CD4-positive, CD25-positive, alpha-beta regulatory T cell (primary cell): ENCODE results near the gene MISP. TPM values are rescaled to one million over a fixed set of nuclear protein-coding genes. Genes with fewer than 3 reads are reported as not detected.
A peak's percentile ranks its signal among the peaks of the same experiment; 100 is the strongest.
"Not testable (repeated sequence)": the region's sequence is repeated elsewhere in the genome, so short reads cannot be mapped to it uniquely, and the experiment has no call there.

Experiments
- ATAC-seq, 2 donors: fragments of 150-1000 bp; cut with Tn5 transposase; one replicate each; pipeline ENCODE4 v1.10.0; 2021; ENCODE audit warnings: low read depth in 2 of 2, moderate number of reproducible peaks in 2 of 2, moderate library complexity in 1 of 2
- DNase-seq, 3 donors: peaks; one replicate each; pipeline versions ENCODE4 v3.0.0 to v3.0.0-alpha.2; 2012 to 2022; ENCODE audit warnings: mixed read lengths in 1 of 3
- H3K27ac ChIP-seq: one replicate; pipeline ENCODE4 v1.7.0; 2013; ENCODE audit warnings: mild to moderate bottlenecking, low read length; ENCODE audit not compliant: insufficient read depth, poor library complexity, severe bottlenecking
- H3K27me3 ChIP-seq: one replicate; pipeline ENCODE4 v1.7.0; 2013; ENCODE audit warnings: low read length; ENCODE audit not compliant: control insufficient read depth, insufficient read depth
- H3K36me3 ChIP-seq: one replicate; pipeline ENCODE4 v1.7.0; 2013; ENCODE audit warnings: mild to moderate bottlenecking, low read length, moderate library complexity; ENCODE audit not compliant: control insufficient read depth, insufficient read depth
- H3K4me1 ChIP-seq: 2 replicates; pipeline ENCODE4 v1.7.0; 2013; ENCODE audit warnings: mild to moderate bottlenecking, low read length; ENCODE audit not compliant: insufficient read depth, control insufficient read depth, poor library complexity, severe bottlenecking
- H3K4me3 ChIP-seq: one replicate; pipeline ENCODE4 v1.7.0; 2013; ENCODE audit warnings: low read depth, mild to moderate bottlenecking, low read length, moderate library complexity
- H3K9me3 ChIP-seq, 2 experiments: 1 replicate in 1 of 2; 2 replicates in 1 of 2; pipeline ENCODE4 v1.7.0; 2013; ENCODE audit warnings: low read length in 2 of 2, mild to moderate bottlenecking in 1 of 2, moderate library complexity in 1 of 2; ENCODE audit not compliant: control insufficient read depth in 2 of 2
- H3K27ac Mint-ChIP-seq, 3 donors: one replicate each; pipeline ENCODE4 v1.8.0; 2020 to 2022; ENCODE audit warnings: mild to moderate bottlenecking in 3 of 3, mixed read lengths in 3 of 3, moderate library complexity in 2 of 3
- H3K27me3 Mint-ChIP-seq: one replicate; pipeline ENCODE4 v1.8.0; 2022; ENCODE audit warnings: mild to moderate bottlenecking, mixed read lengths
- H3K36me3 Mint-ChIP-seq: one replicate; pipeline ENCODE4 v1.8.0; 2020; ENCODE audit warnings: mixed read lengths
- H3K4me1 Mint-ChIP-seq, 4 donors: one replicate each; pipeline ENCODE4 v1.8.0; 2020 to 2022; ENCODE audit warnings: mixed read lengths in 4 of 4, mild to moderate bottlenecking in 1 of 4
- H3K4me3 Mint-ChIP-seq, 4 donors: one replicate each; pipeline ENCODE4 v1.8.0; 2020 to 2022; ENCODE audit warnings: mild to moderate bottlenecking in 4 of 4, mixed read lengths in 4 of 4, moderate library complexity in 3 of 4
- H3K9me3 Mint-ChIP-seq, 7 donors: one replicate each; pipeline ENCODE4 v1.8.0; 2020 to 2022; ENCODE audit warnings: mixed read lengths in 7 of 7, mild to moderate bottlenecking in 3 of 7, moderate library complexity in 2 of 7
- polyA plus RNA-seq, 4 donors: library from polyadenylated mRNA; unstranded; fragments of 300-500 nt; fragmentation: Illumina TruSeq; gene quantifications; one replicate each; pipeline ENCODE4 v1.2.3, GENCODE V29; 2021
- total RNA-seq: library from RNA; stranded (reverse); gene quantifications from one replicate; pipeline ENCODE4 v1.2.3, GENCODE V29; 2022

Gene MISP, protein sequence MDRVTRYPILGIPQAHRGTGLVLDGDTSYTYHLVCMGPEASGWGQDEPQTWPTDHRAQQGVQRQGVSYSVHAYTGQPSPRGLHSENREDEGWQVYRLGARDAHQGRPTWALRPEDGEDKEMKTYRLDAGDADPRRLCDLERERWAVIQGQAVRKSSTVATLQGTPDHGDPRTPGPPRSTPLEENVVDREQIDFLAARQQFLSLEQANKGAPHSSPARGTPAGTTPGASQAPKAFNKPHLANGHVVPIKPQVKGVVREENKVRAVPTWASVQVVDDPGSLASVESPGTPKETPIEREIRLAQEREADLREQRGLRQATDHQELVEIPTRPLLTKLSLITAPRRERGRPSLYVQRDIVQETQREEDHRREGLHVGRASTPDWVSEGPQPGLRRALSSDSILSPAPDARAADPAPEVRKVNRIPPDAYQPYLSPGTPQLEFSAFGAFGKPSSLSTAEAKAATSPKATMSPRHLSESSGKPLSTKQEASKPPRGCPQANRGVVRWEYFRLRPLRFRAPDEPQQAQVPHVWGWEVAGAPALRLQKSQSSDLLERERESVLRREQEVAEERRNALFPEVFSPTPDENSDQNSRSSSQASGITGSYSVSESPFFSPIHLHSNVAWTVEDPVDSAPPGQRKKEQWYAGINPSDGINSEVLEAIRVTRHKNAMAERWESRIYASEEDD
- total RNA-seq (not detected), polyA plus RNA-seq (not detected)

DNA sequence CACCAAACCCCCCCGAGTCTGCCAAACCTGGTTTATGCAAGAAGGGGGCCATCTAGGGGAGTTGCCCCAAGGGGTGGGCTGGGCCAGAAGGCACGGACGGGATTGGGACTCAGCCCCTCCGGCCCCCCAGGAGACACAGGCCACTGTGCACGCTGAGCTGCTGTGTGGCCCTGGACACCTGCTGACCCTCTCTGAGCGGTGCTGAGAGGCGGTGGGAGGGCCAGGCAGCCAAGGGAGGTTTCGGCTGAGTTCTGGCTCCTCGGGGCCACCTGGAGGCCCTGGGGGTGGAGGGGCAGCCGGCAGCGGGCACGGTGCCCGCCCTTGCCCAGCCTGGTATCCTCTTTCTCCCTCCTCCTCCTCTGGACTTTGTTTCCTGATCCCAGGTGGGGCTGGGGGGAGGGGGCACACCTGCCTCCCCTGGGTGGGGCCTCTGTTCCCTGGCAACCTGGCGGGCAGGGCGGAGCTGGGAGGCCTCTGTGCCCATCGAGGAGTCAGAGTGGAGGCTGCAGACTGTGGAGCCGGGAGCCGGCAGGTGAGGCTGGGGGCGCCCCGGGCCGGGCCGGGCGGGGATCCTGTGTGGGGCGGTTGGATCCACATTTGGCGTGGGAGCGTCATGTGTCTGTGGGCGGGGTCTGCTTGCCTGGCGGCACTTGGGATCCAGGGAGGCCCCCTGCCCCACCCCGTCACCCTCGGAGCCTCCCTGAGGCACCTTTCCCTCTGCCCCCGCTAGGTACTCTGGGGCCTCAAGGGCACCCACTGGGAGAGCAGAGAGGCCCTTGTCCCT, at the start of gene MISP:
Gene MISP, plus strand, starts transcription at position 473 of the 784 bp plus-strand sequence. CDS start 5,835 bp downstream, outside the sequence.
- no peak for DNase-seq
- H3K27ac Mint-ChIP-seq, result no peak within 1 kb of the TSS
- H3K9me3 Mint-ChIP-seq, result peaks cover 0 to 1% (median 0%) of the 10 kb centered on the region in 7 donors
- peaks cover 0 to 17% of the 10 kb centered on the region in 2 experiments for H3K9me3 ChIP-seq
- ATAC-seq, result no peak
- H3K27me3 ChIP-seq, result no peaks in the 10 kb centered on the region
- H3K36me3 Mint-ChIP-seq, result no peaks in the 10 kb centered on the region
- H3K4me1 ChIP-seq, result no peaks in the 10 kb centered on the region
- H3K4me1 Mint-ChIP-seq, result no peaks in the 10 kb centered on the region
- H3K4me3 ChIP-seq, result no peak within 1 kb of the TSS
- H3K27ac ChIP-seq, result no peak within 1 kb of the TSS
- no peaks in the 10 kb centered on the region for H3K27me3 Mint-ChIP-seq
- H3K36me3 ChIP-seq, result no peaks in the 10 kb centered on the region
- H3K4me3 Mint-ChIP-seq, result no peak within 1 kb of the TSS

DNA sequence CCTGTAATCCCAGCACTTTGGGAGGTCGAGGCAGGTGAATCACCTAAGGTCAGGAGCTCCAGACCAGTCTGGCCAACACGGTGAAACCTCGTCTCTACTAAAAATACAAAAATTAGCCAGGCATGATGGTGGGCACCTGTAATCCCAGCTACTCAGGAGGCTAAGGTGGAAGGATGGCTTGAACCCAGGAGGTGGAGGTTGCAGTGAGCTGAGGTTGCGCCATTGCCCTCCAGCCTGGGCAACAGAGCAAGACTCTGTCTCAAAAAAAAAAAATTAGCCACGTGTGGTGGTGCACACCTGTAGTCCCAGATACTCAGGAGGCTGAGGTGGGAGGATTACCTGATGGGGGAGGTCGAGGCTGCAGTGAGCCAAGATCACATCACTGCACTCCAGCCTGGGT, 48.1 kb upstream of the MISP start:
- not testable (repeated sequence) for H3K27ac Mint-ChIP-seq, H3K36me3 Mint-ChIP-seq, ATAC-seq, H3K9me3 ChIP-seq, H3K9me3 Mint-ChIP-seq, H3K4me3 ChIP-seq, H3K27ac ChIP-seq, H3K27me3 ChIP-seq, H3K36me3 ChIP-seq, DNase-seq
- H3K4me3 Mint-ChIP-seq, result peak overlapping the region in 2 of 4 donors; percentile 13 to 59
- H3K27me3 Mint-ChIP-seq, result peaks cover 27% of the 10 kb centered on the region
- peaks cover 16% of the 10 kb centered on the region for H3K4me1 ChIP-seq
- peaks cover 0 to 18% (median 2%) of the 10 kb centered on the region in 4 donors for H3K4me1 Mint-ChIP-seq

DNA sequence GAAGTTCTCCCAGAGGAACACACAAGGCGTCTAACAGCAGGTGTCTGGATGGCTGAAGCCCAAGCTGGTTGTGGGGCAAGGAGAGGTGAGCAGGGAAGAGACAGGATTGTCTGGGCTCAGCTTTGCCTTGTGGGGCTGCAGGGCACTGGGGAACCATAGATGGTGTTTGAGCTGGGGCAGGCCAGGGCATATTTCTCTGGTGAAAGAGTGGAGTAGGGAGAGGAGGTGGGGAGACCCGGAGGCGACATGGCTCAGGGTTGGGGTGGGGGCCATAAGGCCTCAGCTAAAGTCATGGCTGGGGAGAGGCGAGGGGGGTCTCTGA, 47.6 kb upstream of the MISP start:
- H3K36me3 Mint-ChIP-seq, result no peaks in the 10 kb centered on the region
- Histone ChIP-seq H3K27me3 (no peaks in the 10 kb centered on the region), H3K36me3 (no peaks in the 10 kb centered on the region), H3K9me3 (no peaks in the 10 kb centered on the region), H3K4me3 (no peak overlapping the region), H3K4me1 (peaks cover 16% of the 10 kb centered on the region), H3K27ac (no peak overlapping the region)
- no peak for DNase-seq
- peaks cover 27% of the 10 kb centered on the region for H3K27me3 Mint-ChIP-seq
- H3K9me3 Mint-ChIP-seq, result peaks cover 0 to 5% (median 0%) of the 10 kb centered on the region in 7 donors
- peak overlapping the region in 2 of 4 donors; percentile 13 to 59 for H3K4me3 Mint-ChIP-seq
- no peak overlapping the region for H3K27ac Mint-ChIP-seq
- ATAC-seq, result no peak
- peaks cover 0 to 19% (median 2%) of the 10 kb centered on the region in 4 donors for H3K4me1 Mint-ChIP-seq

DNA sequence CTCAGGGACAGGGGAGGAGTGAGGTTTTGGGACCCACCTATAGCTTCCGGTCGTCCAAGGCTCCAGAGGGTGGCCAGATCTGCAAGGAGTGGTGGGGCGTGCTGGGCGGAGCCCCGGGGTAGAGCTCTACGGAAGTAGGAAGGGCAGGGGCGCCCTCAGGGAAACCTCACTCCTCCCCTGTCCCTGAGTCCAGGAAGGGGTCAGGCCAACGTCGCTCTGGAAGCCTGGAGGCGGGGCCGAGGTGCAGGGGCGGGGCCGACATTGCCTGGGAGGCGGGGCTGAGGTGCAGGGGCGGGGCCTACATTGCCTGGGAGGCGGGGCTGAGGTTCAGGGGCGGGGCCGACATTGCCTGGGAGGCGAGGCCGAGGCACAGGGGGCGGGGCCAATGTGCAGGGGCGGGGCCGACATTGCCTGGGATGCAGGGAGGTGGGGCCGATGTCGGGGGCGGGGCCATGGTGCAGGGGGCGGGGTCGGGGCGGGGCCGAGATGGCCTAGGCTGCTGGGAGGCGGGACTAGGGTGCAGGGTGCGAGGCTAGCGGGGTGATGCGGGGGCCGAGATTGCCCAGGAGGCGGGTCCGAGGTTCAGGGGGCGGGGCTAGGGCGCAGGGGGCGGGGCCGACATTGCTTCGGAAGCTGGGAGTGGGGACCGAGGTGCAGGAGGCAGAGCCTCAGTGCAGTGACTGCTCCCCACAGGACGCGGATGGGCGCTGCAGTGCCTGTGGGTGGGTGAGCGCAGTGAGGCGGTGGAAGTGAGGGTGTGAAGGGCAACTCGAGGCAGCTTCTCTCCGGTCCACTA, 47.1 kb upstream of the MISP start:
- Histone ChIP-seq H3K36me3 (no peaks in the 10 kb centered on the region), H3K27ac (no peak overlapping the region), H3K27me3 (no peaks in the 10 kb centered on the region), H3K9me3 (no peaks in the 10 kb centered on the region), H3K4me3 (no peak overlapping the region), H3K4me1 (peaks cover 16% of the 10 kb centered on the region)
- Mint-ChIP-seq H3K27me3 (peaks cover 26% of the 10 kb centered on the region), H3K36me3 (no peaks in the 10 kb centered on the region), H3K27ac (no peak overlapping the region), H3K4me3 (peak overlapping the region in 1 of 4 donors; percentile 50), H3K4me1 (peaks cover 0 to 19% (median 2%) of the 10 kb centered on the region in 4 donors), H3K9me3 (peaks cover 0 to 5% (median 0%) of the 10 kb centered on the region in 7 donors)
- peak; percentile 39 to 53 (median 45) for DNase-seq
- ATAC-seq, result peak; percentile 52 to 57

DNA sequence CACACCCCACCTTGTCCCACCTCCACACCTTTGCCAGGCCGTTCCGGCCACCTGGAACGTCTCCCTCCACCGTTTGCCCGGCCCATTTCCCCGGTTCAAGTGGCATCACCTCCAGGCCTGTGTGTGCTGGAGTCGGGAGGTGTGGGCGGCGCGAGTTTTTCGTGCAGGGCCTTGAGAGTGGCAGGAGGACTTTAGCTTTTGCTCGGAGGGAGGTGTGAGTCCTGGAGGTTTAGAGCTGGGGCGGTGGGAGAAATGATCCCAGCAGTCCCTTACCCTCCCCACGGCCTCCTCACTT, 46.5 kb upstream of the MISP start:
- H3K4me3 ChIP-seq, result no peak overlapping the region
- H3K27me3 ChIP-seq, result no peaks in the 10 kb centered on the region
- Mint-ChIP-seq H3K4me3 (peak overlapping the region in 1 of 4 donors; percentile 50), H3K9me3 (peaks cover 0 to 5% (median 0%) of the 10 kb centered on the region in 7 donors), H3K27me3 (peaks cover 26% of the 10 kb centered on the region), H3K36me3 (no peaks in the 10 kb centered on the region), H3K4me1 (peaks cover 0 to 19% (median 2%) of the 10 kb centered on the region in 4 donors), H3K27ac (no peak overlapping the region)
- no peaks in the 10 kb centered on the region for H3K9me3 ChIP-seq
- no peak for ATAC-seq
- peaks cover 16% of the 10 kb centered on the region for H3K4me1 ChIP-seq
- DNase-seq, result no peak
- no peak overlapping the region for H3K27ac ChIP-seq
- no peaks in the 10 kb centered on the region for H3K36me3 ChIP-seq

DNA sequence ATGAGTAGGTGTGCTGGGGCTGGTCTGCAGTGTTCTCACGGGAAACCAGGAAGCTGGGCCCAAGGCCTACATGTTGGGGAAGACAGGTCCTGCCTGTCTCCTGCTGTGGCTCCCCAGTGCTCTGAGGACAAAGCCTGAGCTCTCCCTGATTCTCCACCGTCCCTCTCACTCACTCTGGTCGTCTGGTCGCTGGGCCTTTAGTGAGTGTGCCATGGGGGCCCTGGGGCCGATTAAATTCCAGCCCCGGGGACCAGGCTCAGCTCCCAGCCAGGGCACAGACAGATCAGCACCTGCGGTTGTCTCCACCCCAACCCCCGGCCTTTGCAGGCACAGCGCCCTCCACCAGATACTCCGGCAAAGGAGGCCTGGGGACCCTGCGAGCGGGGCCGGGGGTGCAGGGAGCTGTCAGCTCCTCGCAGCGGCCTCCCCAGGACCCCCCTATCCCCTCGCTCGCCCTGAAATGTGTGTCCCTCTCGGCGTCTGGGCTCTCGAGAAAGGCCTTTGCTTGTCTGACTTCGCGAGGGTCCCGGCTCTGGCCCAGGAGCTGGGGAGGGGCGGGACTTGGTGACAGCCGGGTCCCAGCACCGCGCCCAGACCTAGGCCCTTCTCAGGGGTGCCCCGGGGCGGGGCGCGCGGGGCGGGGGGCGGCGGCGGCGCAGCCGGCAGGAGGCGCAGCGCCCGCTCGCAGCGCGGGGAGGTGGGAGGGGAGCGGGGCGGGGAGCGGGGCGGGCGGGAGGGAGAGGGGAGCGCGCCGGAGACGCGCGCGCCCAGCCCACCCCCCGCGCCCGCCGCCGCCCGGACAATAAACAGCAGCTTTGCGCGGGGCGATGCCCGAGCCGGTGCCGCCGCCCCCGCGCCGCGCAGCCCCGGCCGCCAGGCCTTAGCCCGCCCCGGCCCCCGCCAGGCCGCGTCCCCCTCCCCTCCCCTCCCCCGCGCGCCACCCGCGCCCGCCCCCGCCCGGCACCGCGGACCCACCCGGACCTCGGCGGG, 42.5 kb upstream of the MISP start, which contains the start of gene PALM:
Gene PALM, plus strand, starts transcription at position 782 of the 990 bp plus-strand sequence. CDS start 212 bp downstream, outside the sequence.
- H3K4me3 ChIP-seq, result no peak within 1 kb of the TSS
- H3K4me3 Mint-ChIP-seq, result no peak within 1 kb of the TSS
- H3K27me3 Mint-ChIP-seq, result peaks cover 34% of the 10 kb centered on the region

More for the DNA sequence above, 42.5 kb upstream of the MISP start, which contains the start of gene PALM:
- H3K27ac Mint-ChIP-seq, result no peak within 1 kb of the TSS
- peaks cover 0 to 9% (median 2%) of the 10 kb centered on the region in 4 donors for H3K4me1 Mint-ChIP-seq
- H3K27ac ChIP-seq, result no peak within 1 kb of the TSS
- peaks cover 13% of the 10 kb centered on the region for H3K4me1 ChIP-seq
- no peaks in the 10 kb centered on the region for H3K27me3 ChIP-seq
- peaks cover 0 to 2% (median 0%) of the 10 kb centered on the region in 7 donors for H3K9me3 Mint-ChIP-seq
- DNase-seq (no peak), ATAC-seq (no peak)
- H3K9me3 ChIP-seq, result no peaks in the 10 kb centered on the region
- no peaks in the 10 kb centered on the region for H3K36me3 ChIP-seq
- H3K36me3 Mint-ChIP-seq, result no peaks in the 10 kb centered on the region
